ENCODE results near the gene OCA2. TPM values are rescaled to one million over a fixed set of nuclear protein-coding genes. Genes with fewer than 3 reads are reported as not detected.

Gene OCA2
- polyA plus RNA-seq, 3 donors: not detected

DNA sequence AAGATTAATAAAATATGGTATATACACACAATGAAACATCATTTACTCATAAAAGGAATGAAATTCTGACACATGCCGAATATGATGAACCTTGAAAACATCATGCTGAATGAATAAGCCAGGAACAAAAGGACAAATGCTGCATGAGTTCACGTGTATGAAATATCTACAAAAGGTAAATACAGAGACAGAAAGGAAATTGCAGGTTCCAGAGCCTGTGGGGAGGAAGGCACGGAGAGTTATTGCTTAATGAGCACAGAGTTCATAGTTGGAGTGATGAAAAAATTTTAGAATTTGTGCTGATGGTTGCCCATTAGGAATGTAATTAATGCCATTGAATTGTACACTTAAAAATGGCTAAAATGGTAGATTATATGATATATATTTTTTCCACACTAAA lies 49.5 kb downstream of the OCA2 start:
- H3K27me3 ChIP-seq (ENCODE audit: control insufficient read depth in 2 of 2, insufficient read depth in 2 of 2, low read length in 2 of 2): no peaks in the 10 kb centered on the region
- H3K4me2 ChIP-seq (replicated peaks; ENCODE audit: extremely low read depth, low read length, poor library complexity, severe bottlenecking): no peak overlapping the region
- no peak overlapping the region for H3K4me3 ChIP-seq (replicated peaks in 1 of 3; ENCODE audit: low read depth in 2 of 3, low read length in 3 of 3)
- TF ChIP-seq, protein P1, sequence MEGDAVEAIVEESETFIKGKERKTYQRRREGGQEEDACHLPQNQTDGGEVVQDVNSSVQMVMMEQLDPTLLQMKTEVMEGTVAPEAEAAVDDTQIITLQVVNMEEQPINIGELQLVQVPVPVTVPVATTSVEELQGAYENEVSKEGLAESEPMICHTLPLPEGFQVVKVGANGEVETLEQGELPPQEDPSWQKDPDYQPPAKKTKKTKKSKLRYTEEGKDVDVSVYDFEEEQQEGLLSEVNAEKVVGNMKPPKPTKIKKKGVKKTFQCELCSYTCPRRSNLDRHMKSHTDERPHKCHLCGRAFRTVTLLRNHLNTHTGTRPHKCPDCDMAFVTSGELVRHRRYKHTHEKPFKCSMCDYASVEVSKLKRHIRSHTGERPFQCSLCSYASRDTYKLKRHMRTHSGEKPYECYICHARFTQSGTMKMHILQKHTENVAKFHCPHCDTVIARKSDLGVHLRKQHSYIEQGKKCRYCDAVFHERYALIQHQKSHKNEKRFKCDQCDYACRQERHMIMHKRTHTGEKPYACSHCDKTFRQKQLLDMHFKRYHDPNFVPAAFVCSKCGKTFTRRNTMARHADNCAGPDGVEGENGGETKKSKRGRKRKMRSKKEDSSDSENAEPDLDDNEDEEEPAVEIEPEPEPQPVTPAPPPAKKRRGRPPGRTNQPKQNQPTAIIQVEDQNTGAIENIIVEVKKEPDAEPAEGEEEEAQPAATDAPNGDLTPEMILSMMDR (IDR thresholded peaks at IDR 0.05): no peak
- H3K36me3 Mint-ChIP-seq: no peaks in the 10 kb centered on the region
- H3K9me3 ChIP-seq (replicated peaks in 1 of 2; ENCODE audit: control insufficient read depth in 1 of 2, insufficient read depth in 1 of 2, low read length in 2 of 2): no peaks in the 10 kb centered on the region
- no peaks in the 10 kb centered on the region for H3K79me2 ChIP-seq (ENCODE audit: insufficient read depth, low read length)
- H3K27ac Mint-ChIP-seq: no peak overlapping the region
- H3K36me3 ChIP-seq (replicated peaks in 1 of 2; ENCODE audit: control insufficient read depth in 1 of 2, insufficient read depth in 2 of 2, low read length in 2 of 2): no peaks in the 10 kb centered on the region
- no peak overlapping the region for H3K9ac ChIP-seq (ENCODE audit: insufficient read depth, low read length, poor library complexity, severe bottlenecking)
- DNase-seq: no peak
- H3K4me1 ChIP-seq (ENCODE audit: control insufficient read depth in 1 of 2, insufficient read depth in 2 of 2, low read length in 2 of 2): no peaks in the 10 kb centered on the region
- H3K27ac ChIP-seq (ENCODE audit: low read depth in 1 of 2, low read length in 2 of 2): no peak overlapping the region
- peaks cover 3 to 10% (median 7%) of the 10 kb centered on the region in 7 donors for H3K9me3 Mint-ChIP-seq
- intact Hi-C loops (cut with micrococcal nuclease): no loop called here
- no peak overlapping the region for H2AFZ ChIP-seq (ENCODE audit: insufficient read depth, low read depth, low read length, poor library complexity, severe bottlenecking)
- WGBS (ENCODE audit: insufficient coverage): 97% methylated on average over 3 of the region's 3 CpGs
- H3K4me3 Mint-ChIP-seq: no peak overlapping the region
- no peaks in the 10 kb centered on the region for H4K20me1 ChIP-seq (ENCODE audit: insufficient read depth, low read length)
- peaks cover 1 to 4% (median 2%) of the 10 kb centered on the region in 3 donors for H3K27me3 Mint-ChIP-seq (ENCODE audit: low read depth in 3 of 3)
- no peaks in the 10 kb centered on the region for H3K4me1 Mint-ChIP-seq

DNA sequence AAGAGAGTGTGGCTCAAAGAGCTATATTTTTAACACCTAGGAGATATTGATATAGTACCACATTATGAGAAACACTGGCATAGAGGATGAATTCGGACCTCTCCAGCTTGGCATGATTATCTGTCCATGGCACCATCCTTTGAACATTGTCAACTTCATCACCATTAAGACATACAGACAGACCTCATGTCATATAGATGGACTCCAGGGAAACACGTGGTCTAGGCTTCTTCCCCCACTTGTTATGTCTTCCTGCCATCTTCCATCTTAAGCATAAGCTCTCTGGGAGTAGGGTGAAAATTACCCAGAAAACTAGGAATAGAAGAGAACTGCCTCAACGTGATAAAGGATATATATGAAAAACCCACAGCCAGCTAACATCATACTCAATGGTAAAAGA lies 51.8 kb downstream of the OCA2 start:
- H3K4me1 Mint-ChIP-seq: no peaks in the 10 kb centered on the region
- no peak overlapping the region for H3K9ac ChIP-seq (ENCODE audit: insufficient read depth, low read length, poor library complexity, severe bottlenecking)
- intact Hi-C loops (cut with micrococcal nuclease): no loop called here
- no peak overlapping the region for H3K27ac Mint-ChIP-seq
- H3K9me3 Mint-ChIP-seq: peaks cover 1 to 10% (median 6%) of the 10 kb centered on the region in 7 donors
- H3K79me2 ChIP-seq (ENCODE audit: insufficient read depth, low read length): no peaks in the 10 kb centered on the region
- H3K4me3 ChIP-seq (replicated peaks in 1 of 3; ENCODE audit: low read depth in 2 of 3, low read length in 3 of 3): no peak overlapping the region
- no peak overlapping the region for H2AFZ ChIP-seq (ENCODE audit: insufficient read depth, low read depth, low read length, poor library complexity, severe bottlenecking)
- no peak overlapping the region for H3K4me3 Mint-ChIP-seq
- H4K20me1 ChIP-seq (ENCODE audit: insufficient read depth, low read length): no peaks in the 10 kb centered on the region
- H3K27me3 Mint-ChIP-seq (ENCODE audit: low read depth in 3 of 3): peaks cover 0 to 4% (median 1%) of the 10 kb centered on the region in 3 donors
- no peak overlapping the region for H3K4me2 ChIP-seq (replicated peaks; ENCODE audit: extremely low read depth, low read length, poor library complexity, severe bottlenecking)
- no CpG with 5 or more reads among the region's 3 CpGs for WGBS (ENCODE audit: insufficient coverage)
- H3K4me1 ChIP-seq (ENCODE audit: control insufficient read depth in 1 of 2, insufficient read depth in 2 of 2, low read length in 2 of 2): no peaks in the 10 kb centered on the region
- H3K27ac ChIP-seq (ENCODE audit: low read depth in 1 of 2, low read length in 2 of 2): no peak overlapping the region
- H3K9me3 ChIP-seq (replicated peaks in 1 of 2; ENCODE audit: control insufficient read depth in 1 of 2, insufficient read depth in 1 of 2, low read length in 2 of 2): no peaks in the 10 kb centered on the region
- H3K36me3 ChIP-seq (replicated peaks in 1 of 2; ENCODE audit: control insufficient read depth in 1 of 2, insufficient read depth in 2 of 2, low read length in 2 of 2): no peaks in the 10 kb centered on the region
- no peaks in the 10 kb centered on the region for H3K27me3 ChIP-seq (ENCODE audit: control insufficient read depth in 2 of 2, insufficient read depth in 2 of 2, low read length in 2 of 2)
- no peaks in the 10 kb centered on the region for H3K36me3 Mint-ChIP-seq
- TF ChIP-seq, protein P1 (IDR thresholded peaks at IDR 0.05): no peak
- no peak for DNase-seq
